ENCODE data around the gene PM20D1.

PM20D1 gene

DNA sequence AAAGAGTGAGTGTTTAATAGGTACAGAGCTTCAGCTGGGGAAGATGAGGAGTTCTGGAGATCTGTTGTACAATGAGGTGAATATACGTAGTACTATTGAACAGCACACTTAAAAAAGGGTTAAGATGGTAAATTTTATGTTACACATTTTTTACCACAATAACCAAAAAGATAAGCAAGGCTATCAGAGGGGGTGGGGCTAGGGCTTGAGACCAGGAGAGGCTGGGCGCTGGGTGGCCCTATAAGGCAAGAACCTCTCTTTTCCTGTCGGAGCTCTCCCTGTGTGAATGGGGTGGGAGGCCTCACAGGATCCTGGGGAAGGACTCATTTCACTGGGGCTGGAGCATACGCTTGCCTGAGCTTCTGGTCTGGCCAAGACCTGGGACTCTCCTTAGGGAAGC lies 45.9 kb downstream of the PM20D1 start:
- no peak for DNase-seq

- DNase-seq: no peak
These were observed 47.9 kb downstream of the PM20D1 start for GRCh38 chr1:205802060-205802459.

- DNase-seq: no peak
These were observed 48.8 kb downstream of the PM20D1 start for GRCh38 chr1:205800981-205801703.

DNA sequence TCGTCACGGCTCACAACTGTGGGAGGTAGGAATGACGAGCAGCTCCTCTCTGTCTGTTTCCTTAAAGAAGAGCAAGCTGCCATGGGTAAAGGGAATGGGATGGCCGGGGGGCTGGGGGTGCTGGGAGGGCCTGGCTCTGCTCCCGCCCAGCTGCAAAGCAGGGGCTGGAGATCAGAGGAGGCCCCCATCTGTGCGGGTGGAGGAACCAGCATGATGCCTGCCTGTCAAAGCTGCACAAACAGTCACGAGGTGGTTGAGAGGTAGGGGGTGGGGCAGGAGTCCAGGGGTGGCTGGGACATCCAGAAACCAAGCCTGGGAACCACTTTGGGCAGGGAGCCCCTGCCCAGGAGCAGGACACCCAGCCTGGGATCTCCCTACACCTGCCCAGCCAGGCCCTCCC lies 49.5 kb downstream of the PM20D1 start:
- DNase-seq: no peak

GRCh38 chr1:205798577-205798976 lies 51.4 kb downstream of the PM20D1 start:
- no peak for DNase-seq

DNA sequence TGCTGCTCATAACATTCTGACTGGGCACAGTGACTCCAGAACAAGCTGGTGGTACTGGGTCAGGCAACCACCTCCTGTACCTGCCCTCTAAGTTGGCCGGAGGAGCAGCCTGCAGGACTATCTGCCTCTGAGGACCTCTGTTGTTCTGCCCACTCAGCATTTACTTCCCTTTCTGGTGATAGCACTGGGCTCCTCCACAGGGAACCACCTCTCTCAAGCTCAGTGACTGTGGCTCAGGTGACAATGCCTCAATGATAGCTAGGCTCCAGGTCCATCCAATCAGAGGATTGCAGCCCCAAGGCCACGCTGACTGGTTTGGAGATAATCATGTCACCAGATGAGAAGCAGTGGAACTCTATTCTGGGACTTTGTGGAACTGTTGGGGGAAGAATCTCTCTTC lies 52.8 kb downstream of the PM20D1 start:
- no peak for DNase-seq

- no peak for DNase-seq
These were observed 55.8 kb downstream of the PM20D1 start for GRCh38 chr1:205794011-205794730.

- no peak for DNase-seq
These were observed 56.8 kb downstream of the PM20D1 start for GRCh38 chr1:205792961-205793673.

GRCh38 chr1:205792481-205792881 lies 57.5 kb downstream of the PM20D1 start:
- no peak for DNase-seq

DNA sequence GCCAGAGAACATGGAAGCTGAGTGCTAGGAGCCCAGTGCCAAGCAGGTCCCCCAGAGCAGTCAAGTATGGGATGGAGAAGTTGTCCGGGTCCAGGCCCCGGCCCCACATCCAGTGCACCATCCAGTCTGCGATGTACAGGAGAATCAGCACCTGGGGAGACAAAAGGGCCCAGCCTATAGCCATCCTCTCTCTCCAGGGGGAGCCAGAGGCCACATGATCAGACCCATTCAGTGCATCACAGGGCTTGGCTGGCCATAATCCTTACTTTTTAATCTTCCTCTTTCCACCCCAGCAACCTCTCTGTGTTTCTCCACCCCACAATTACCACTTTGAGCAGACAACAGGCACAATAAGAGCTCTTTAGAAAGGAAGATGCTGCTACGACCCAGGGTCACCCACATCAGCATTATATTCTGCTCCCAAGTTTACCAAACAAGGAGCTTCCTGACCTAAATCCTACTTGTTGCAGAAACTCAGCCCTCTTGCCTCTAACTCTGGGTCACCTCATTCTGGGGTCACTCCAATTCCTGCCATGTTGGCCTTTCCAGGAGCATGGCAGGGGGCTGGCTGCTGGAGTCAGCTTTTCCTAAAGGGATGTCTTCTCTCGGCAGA lies 58.3 kb downstream of the PM20D1 start:
- peak; percentile 57 for DNase-seq

GRCh38 chr1:205787287-205787916 lies 62.5 kb downstream of the PM20D1 start:
- no peak for DNase-seq

DNA sequence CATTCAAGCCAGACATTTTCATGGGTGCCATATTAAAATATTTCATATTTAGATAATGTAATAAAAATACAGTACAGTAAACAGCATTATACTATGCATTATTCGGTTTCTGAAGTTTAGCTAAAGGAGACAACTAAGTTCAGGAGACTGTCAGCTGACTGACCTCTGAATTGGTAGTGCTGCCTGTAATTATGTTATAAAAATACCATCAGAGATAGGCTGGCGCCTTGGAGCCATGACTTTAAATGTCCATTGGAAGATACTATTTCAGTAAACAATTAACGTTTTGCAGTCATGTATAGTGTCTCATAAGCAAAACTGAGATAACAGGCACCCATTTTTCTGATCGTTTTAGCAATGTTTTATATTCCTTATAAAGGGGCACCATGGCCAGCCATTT lies 63.3 kb downstream of the PM20D1 start:
- DNase-seq: no peak

- DNase-seq: no peak
These were observed 64.5 kb downstream of the PM20D1 start for GRCh38 chr1:205785446-205785845.

DNA sequence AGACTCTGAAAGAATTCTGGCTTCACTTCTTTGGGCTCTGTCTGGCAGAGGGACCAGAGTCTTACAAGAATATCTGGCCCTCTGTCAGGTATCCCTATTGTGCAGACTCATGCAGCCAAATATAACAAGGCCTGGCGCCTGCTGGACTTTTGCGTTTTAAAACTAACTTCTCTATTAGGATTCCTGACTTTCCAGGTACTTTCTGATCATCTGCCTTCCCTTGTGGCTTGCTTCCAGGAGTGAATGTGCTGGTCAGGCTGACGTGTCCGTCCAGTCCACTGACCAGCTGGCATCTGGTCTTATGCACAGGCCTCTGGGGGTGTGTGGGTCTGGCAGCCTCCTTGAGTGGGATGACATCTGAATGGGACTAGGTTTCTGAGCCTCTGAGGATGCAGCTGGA lies 66.0 kb downstream of the PM20D1 start:
- DNase-seq: no peak

DNA sequence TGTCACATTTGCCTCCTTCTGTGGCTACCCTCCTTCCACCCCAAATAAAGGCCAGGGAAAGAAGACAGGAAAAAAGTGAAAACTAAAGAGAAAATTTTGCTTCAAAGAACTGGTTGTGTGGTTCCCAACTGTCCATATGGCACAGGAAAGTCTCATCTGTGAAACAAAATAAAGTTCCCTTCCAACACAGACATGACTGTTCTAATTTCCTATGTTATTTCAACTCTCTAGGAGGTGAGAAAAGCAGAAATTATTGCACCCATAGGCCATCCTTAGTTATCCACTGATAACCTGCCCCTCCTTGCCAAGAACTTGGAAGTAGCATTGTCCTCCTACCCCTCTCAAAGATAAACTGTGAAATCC lies 66.5 kb downstream of the PM20D1 start:
- no peak for DNase-seq

DNA sequence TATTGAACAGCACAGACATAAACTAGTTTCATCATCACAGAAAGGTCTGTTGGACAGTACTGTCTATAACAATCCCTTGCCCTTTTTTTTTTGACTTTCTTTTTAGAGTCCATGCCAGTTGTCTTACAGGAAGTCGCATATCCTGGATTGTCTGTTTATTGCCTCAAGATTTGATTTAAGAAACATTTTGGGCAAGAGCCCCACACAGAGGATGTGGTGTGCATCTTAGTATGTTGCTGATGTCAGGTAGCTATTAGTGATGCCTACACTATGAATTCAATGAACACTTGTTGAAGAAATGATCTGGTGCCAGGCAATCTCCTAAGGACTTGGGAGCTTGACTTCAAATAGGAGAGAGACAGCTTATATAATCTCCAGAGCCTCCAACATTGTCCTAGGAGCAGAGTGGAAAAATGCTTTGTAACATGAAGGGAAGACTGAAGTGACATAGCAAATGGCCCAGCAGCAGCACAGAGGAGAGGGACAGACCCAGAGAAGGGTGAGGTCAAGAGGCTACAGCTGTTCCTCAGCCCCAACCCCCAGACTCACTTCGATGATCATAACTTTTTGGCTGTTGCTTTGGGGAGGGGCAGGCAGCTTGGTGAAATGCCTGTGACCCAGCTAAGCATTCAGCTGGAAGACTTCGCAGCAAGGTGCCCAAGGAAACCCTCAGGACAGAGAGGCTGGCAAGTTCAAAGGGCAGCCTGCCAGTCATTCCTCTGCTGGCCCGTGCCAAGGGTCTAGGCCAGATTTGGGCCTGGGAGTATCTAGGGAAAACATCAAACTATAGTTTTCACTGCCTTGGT lies 67.1 kb downstream of the PM20D1 start:
- no peak for DNase-seq

GRCh38 chr1:205780335-205780734 lies 69.6 kb downstream of the PM20D1 start:
- DNase-seq: no peak
